HG03175 (cell line): ENCODE results near the gene ABCA13.

Source experiments
- ATAC-seq: cut with Tn5 transposase; IDR thresholded peaks from one replicate; pipeline ENCODE4 v1.9.1; 2021; ENCODE audit warnings: mild to moderate bottlenecking, moderate library complexity; ENCODE audit not compliant: unreplicated experiment

The ABCA13 gene

DNA sequence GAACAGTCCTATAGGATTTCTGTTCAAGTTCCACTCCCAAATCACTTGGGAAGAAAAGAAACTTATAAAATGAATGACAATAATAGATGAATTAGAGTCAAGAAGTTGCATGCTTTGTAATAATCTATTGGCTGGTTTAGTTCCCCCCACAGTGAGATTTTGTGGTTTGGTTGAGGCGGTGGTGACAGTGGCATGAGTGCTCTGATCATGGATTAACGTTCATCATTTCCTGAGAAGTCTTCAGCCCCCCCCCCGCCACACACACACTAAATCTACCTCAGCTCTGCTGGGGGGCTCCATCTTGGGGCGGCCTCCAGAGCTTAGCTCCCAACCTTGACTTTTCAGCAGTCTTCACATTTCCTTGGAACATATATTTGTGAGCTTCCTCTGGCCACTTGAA is 121.7 kb downstream of the ABCA13 start:
- no peak for ATAC-seq

DNA sequence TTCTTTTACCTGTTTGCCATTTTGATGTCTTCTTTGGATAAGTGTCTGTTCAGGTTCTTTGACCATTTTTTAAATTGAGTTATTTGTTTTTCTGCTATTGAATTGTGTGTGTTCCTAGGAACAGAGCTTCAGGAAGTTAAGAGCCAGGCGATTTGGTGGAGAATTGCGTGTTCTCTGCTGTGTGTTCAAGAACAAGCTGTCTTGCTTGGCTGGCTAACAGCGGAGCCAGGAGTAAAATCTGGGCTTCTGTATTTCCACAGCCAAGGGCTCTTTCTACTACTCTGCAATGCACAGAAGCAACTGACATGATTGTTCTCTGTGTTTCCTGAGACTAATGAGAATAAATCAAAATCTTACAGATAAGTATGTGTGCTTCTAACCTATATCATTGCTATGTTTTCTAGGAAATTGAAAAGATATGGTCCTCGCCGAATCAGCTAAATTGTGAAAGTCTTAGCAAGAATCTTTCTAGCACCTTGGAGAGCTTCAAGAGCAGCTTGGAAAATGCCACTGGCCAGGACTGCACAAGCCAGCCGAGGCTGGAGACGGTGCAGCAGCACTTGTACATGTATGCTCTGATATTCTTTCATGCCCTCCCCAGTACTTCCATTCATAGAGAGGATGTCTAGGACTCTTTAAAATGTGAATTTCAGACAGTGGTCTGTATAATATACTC is 124.2 kb downstream of the ABCA13 start:
- no peak for ATAC-seq

DNA sequence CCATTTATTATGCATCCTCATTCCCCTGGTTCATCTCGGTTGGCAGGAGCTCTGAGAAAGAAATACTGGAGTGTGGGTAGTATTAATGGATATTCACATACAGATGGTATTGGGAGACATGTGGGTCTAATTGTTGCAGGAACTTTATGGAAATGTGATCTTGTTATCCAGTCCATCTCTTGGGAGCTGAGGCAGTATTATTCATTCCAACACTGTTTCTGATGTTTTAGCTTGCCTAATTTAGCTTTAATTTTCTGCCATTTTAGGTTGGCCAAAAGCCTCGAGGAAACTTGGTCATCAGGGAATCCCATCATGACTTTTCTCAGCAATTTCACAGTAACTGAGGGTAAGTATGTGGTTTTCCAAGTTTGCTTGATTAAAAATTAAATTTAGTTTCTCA is 125.7 kb downstream of the ABCA13 start:
- ATAC-seq: no peak

DNA sequence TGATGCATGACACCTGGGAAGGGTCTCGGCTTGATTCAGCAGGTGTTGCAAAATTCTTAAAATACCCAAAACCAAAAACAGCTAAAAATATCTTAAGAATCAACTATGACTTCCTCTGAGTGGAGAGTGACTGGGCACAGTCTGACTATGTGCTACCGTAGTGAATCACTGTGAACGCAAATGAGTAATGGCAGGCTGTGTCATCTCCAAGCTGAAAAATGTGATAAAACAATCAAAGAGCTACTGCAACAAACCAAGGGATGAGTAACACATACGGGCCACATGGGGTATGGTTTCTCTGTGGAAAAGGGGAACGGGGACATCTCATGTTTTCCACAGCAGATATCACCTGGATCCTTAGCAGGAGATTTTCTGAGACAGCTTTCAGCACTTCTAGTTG is 127.5 kb downstream of the ABCA13 start:
- ATAC-seq: peak; percentile 82

DNA sequence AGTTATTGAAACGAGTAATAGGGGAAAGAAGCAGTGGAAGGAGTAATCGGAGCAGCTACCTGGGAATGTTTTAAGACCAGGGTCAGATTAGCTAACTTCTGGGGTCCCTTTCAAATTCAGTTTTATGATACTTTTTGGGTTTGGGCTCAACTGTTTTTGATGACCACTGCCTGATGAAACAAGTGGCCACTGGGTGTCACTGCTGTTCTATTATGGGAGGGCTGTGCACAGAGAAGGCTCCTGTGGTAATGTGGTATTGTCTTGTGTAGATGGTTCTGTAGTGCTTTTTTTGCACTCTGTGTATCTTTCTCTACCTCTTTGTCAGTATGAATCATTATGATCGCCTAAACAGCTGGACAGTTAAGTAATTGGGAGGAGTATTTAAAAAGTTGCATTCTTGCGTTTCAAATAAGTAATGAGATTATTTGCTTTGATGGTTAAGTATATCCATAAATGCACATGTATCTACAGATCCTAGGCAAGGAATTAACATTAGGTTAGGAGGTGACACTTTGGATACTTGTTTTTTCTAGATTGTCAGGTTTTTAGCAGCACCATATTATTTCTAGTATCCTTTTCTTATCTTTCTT is 128.4 kb downstream of the ABCA13 start:
- ATAC-seq: peak; percentile 87

DNA sequence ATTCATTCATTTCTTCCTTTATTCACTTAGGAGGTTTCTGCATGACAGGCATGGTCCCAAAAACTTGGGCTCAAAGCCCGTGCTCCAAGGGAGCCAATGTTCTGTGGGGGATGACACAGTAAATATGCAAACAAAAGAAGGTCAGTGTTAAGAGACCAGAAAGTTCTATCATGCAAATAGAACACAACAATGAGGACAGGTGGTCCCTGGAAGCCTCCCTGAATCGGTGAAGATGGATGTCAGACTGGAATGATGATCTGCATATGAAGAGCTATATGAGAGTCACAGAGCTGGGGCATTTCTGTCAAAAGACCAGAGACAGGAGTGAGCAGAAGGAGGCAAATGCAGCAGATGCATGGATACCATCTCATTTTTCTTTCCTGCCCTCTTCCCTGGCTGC is 129.0 kb downstream of the ABCA13 start:
- no peak for ATAC-seq

DNA sequence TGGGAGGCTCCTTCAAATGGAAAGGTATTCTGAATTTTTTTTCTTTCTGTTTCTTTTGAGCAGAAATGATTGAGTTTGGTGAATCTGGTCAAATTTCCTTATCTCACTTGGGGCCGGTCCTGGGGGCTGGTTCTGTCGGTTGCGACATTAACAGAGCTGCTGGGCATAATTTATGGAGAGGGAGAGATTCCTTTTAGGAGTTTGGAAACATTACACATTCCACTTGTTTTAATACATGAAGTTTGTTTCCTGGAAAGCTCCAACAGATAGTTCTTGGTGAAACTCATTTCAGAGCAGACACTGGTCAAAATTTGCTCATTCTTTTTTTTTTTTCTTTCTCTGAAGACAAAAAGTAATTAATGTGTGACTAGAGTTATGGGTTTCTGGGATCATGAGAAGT is 129.9 kb downstream of the ABCA13 start:
- no peak for ATAC-seq

DNA sequence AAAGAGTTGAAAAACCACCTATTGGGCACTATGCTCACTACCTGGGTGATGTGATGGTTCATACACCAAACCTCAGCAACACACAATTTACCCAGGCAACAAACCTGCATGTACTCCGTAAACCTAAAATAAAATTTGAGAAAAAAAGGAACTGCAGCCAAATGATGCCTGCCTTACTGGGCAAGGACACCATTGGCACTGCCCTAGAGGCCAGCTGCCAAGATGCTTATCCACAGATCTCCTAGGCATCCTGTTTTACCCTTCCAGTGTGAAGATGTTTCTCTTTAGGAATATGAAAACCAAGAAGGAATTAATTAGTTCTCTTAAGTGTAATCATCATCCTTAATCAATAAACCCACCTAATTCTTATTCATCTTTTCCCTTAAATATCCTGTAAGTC is 133.4 kb downstream of the ABCA13 start:
- ATAC-seq: no peak

DNA sequence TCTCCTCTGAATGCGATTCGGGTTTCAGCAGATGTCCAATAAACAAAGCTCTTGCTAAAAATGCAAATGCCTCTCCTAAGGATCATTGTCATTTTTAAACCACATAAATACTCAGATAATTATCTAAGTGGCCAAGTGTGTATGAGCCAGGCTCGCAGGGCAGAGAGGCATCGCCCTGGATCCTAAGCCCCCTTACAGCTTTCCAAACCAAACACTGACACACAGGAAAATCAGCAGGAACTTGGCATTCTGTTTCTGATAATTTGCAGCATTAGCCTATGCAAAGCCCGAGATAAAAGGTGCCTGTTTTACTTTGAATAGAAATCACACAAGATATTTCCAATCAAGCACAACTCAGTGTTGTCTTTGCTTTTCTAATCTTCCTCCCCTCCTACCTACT is 134.4 kb downstream of the ABCA13 start:
- ATAC-seq: no peak

DNA sequence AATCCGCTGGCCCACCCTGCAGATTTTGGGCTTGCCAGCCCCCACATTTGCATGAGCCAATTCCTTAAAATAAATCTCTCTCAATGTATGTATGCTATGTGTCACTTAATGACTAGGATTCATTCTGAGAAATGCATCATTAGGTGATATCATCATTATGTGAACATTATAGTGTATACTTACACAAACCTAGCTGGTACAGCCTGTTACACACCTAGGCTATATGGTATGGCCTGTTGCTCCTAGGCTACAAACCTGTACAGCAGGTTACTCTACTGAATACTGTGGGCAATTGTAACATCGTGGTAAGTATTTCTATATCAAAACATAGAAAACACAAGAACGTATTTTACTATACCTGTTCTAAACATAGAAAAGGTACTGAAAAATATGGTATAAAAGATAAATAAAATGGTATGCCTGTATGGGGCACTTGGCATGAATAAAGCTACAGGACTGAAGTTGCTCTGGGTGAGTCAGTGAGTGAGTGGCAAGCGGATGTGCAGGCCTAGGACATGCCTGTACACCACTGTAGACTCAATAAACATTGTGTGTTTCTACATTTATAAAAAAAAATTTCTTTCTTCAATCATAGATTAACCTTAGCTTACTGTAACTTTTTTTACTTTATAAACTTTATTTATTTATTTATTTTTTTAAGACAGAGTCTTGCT is 135.9 kb downstream of the ABCA13 start:
- no peak for ATAC-seq

DNA sequence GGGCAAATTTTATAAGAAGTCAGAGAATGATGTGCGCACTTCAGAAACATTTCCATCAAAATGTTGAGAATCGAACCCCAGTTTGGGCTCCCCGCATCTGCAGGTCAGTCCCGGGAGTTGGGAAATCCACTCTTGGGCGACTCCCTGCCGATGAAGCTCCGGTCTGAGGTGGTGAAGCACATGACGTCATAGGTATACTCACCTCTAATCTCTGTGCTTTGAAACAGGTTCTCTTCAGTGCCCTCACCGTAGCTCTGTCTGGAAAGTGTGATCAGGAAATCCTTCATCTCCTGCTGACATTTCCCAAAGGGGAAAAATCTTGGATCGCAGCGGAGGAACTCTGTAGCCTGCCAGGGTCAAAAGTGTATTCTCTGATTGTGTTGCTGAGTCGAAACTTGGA is 138.5 kb downstream of the ABCA13 start:
- no peak for ATAC-seq

DNA sequence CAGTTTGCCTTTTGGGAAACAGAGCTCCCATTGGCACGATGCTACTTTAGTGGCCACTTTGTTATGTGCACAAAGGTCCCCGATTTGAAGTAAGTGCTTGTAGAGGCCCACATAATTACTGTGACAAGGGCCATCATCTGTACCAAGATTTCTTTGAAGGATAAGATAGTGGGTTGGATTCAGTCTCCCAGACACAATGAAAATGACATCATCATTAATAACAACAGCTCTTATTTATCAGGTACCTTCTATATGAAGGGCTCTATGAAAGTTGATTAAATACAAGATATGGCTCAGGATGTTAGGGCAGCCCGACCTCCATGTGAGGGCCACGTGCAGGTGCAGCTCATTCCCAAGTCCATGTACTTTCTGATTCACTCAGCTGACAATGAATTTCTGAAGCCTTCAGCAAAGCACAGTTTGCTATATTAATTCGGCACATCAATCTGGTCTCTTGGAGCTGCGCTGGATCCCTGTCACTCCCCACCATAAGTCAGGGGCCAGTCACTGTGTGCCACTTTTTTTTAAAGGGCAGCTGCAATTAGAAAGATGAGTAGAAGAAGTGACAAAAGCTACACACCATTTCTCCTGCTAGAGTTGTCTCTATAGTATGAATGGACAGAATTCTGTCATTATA is 140.3 kb downstream of the ABCA13 start:
- ATAC-seq: no peak

DNA sequence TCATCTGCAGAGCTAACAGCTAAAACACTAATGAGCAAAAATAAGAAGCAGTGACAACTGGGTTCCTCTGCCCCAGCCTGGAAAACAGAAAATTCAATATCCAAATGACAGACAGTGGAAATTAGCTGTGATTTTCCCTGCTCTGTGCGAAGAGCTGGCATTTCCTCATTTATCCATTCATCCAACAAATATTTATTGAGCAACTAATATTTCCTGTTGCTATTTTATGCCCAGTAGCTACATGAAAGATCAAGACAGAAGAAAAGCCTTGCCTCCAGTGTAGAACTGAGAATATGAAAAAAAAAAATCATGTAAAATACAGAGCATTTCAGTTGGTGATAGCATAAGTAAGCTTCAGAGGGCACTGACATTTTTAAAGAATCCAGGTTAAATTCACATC is 140.9 kb downstream of the ABCA13 start:
- ATAC-seq: no peak

DNA sequence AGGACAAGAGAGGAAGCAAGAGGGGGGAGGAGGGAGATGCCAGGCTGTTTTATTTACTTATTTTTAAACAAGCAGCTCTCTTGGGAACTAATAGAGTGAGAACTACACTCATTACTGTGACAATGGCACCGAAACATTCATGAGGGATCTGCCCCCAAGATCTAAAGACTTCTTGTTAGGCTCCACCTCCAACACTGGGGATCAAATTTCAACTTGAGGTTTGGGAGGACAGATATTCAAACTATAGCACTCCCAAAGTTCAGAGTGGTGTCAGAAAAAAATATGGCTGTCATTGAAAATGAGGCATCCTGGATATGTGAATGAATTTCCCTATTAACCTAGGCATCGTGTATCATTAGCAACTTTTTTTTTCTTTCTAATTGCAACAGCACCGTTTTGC is 145.5 kb downstream of the ABCA13 start:
- ATAC-seq: no peak

DNA sequence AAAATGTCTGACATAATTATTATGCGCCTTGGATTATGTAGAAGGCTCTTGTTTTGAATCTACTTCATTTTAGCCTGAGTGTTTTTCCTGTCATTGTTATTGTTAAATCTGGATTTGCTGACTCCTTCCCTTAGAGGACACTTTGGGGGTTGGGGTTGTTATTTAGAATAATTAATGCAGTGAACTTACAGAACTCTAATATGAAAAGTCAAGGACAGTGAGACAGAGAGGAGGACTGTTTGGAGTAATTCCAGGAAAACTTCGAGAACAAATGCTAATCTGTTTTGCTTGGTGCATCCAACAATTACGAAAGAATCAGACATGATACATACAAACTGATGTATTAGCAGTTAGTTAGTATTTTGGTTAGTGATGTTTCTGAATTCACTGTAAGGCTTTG is 146.1 kb downstream of the ABCA13 start:
- no peak for ATAC-seq

DNA sequence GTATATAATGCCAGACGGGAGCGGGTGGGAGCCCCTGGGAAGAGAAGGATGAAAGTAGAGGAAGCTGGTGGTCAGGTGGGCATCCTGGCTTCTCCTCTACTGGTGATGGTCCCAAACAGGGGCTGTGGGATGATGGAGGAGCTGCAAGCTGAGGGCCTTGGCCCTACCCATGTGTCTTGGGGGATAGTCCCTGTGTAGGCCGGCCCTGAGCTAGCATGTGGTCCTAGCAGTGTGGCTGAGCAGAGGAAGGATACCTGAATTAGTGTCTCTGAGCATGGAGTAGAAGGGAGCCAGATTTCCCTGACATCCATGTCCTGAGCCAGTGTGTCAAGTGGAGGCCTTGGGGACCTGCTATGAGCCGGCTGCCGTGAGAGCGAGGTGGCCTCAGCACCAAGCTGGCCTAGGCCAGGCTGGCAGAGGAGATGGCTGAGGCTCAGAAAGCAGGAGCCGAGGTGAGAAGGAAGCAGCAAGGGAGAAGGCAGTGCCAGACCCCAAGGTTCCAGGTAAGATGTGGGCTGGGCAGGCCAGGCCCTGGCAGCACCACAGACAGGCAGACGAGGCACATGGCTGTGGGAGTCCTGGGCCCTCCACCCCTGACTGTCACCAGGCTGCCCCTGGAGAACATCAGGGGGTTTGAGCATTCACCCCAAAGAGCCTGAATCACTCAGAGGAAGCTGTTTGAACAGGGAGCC is 150.2 kb downstream of the ABCA13 start:
- no peak for ATAC-seq

DNA sequence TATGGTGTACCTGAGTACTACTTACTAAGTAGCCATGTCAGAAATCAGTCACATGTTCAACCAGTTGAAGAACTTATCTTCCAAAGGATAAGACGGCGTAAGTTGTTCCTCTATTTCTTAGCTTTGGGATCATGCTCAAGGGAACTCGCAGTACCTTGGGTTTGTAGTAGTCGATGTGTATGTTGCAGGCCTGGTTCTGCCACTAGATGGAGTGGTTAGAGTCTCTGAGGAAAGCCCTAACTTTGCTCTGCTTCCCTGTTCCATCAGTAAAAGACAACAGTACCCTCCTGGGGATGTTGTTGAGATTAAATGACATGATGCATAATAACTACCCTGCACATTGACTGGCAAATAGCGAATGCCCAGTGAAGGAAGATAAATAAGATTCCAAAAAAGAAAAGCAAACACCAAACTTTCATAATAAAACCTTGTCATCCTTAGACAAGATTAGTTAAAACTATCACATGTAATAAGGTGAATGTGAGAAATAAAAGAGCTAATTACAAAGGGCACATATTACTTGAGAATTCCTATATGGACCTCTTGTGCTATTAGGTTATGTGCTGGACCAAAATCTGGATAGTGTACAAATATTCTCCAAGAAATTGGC is 165.9 kb downstream of the ABCA13 start:
- ATAC-seq: no peak

DNA sequence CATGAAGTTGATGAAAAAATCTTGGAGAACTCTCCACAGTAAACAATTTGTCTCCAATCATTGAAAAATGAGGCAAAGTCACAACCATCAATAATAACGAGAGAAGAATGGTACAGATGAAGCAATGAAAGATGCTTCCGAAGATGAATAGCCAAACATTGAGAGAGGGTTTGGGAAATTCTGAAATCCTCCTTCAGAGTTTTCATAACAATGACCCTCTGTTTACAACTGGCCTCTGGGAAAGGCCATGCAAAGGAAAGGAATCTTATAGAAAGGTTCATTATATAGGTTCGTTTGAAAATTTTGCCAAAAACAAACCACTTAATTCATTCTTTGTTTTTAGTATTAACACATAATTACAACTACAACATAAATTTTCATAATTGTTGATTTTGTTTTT is 166.5 kb downstream of the ABCA13 start:
- no peak for ATAC-seq

DNA sequence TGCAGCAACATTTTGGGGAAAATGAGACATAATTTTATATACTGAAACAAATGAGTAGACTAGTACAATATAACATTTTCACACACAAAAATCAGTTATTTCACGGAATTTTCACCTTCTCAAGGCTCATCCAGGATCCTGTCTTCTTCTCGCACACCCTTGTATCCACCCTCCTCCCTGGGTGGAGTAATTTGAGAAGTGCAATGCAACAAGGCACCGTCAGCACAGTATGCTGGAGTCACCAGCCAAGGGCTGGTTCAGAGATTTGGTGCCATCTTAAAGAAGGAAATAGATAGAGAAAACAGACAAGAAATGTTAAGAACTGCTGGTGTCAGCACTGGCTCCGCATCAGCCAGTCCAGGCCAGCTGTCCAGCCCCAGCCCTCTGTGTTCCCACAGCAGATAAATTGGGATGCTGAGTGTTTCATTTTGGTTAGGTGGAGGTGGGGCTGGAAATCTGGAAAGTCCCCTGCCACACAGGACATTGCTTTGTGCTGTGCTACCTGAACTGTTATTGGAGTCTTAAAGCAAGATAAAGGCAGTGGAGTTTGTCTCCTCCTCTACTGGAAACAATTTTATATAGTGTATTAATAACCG is 176.1 kb downstream of the ABCA13 start:
- no peak for ATAC-seq

DNA sequence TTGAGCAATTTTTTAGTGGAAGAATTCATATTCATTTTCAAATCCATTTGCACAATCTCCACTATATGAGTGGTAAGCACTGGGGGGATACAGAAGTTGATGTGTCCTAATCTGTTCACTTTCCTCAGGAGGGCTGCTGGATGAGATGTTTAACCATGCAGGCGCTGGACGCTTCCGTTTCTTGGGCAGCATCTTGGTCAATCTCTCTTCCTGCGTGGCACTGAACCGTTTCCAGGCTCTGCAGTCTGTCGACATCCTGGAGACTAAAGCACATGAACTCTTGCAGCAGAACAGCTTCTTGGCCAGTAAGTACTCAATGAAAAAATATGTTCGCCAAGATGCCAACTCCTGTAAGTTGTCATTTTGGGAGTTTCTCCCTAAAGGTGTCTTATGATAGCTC is 179.3 kb downstream of the ABCA13 start:
- ATAC-seq: no peak

DNA sequence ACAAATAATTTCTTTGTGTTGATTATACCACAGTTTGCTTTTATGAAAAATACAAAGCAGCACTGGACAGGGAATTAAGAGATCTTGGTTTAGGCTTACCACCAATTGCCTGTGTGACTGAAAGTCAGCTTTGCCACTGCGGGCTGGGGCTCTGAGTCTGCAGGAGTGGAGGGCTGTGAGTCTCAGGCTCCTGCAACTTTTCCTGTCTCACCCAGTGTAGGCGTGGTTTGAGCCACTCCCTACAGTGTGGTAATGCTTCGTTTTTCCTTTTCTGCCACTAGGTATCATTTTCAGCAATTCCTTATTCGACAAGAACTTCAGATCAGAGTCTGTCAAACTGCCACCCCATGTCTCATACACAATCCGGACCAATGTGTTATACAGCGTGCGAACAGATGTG is 180.6 kb downstream of the ABCA13 start:
- ATAC-seq: no peak
